Fibroblast of pulmonary artery (primary cell): ENCODE data around the gene RBP3.

Source experiments
- DNase-seq: peaks from one replicate; pipeline ENCODE4 v3.0.0-alpha.2; 2010; ENCODE audit warnings: low read depth
- H3K4me3 ChIP-seq: replicated peaks from 2 replicates; pipeline ENCODE4 v1.5.1; 2011; ENCODE audit warnings: low read depth, mild to moderate bottlenecking, control low read depth, low read length, moderate library complexity
- CTCF ChIP-seq: IDR thresholded peaks from 2 replicates; pipeline ENCODE4 v1.5.1; 2011; ENCODE audit warnings: mild to moderate bottlenecking, control low read depth, low read length, inconsistent platforms; ENCODE audit errors: missing control alignments

The RBP3 gene

GRCh38 chr10:47322300-47323061 is 25.7 kb upstream of the RBP3 start, which contains the start of gene GDF2:
GDF2 (plus strand) TSS chr10:47322454; CDS start chr10:47322669, 215 bp downstream.
- TF ChIP-seq CTCF = no peak
- DNase-seq = no peak
- no peak within 1 kb of the TSS for H3K4me3 ChIP-seq

DNA sequence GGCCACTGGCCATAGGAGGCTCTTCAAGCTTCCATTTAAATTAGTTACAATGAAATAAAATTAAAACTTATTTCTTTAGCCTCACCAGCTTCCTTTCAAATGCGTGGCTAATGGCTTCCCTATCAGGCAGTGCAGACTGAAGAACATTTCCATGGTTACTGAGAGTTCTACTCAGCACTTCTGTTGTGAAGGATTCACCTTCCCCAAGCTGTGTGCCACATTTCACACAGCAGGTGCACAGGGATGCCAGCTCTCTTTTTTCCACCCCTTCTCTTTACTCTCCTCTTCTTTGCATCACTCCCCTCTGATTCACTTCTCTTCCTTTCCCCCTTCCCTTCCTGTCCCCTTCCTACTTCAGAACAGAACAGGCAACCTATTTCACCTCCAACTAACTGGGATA is 25.1 kb upstream of the RBP3 start:
- no peak for TF ChIP-seq CTCF
- DNase-seq = no peak
- H3K4me3 ChIP-seq = no peak overlapping the region

GRCh38 chr10:47323636-47324296 is 24.4 kb upstream of the RBP3 start:
- no peak for DNase-seq
- no peak overlapping the region for H3K4me3 ChIP-seq
- no peak for TF ChIP-seq CTCF

DNA sequence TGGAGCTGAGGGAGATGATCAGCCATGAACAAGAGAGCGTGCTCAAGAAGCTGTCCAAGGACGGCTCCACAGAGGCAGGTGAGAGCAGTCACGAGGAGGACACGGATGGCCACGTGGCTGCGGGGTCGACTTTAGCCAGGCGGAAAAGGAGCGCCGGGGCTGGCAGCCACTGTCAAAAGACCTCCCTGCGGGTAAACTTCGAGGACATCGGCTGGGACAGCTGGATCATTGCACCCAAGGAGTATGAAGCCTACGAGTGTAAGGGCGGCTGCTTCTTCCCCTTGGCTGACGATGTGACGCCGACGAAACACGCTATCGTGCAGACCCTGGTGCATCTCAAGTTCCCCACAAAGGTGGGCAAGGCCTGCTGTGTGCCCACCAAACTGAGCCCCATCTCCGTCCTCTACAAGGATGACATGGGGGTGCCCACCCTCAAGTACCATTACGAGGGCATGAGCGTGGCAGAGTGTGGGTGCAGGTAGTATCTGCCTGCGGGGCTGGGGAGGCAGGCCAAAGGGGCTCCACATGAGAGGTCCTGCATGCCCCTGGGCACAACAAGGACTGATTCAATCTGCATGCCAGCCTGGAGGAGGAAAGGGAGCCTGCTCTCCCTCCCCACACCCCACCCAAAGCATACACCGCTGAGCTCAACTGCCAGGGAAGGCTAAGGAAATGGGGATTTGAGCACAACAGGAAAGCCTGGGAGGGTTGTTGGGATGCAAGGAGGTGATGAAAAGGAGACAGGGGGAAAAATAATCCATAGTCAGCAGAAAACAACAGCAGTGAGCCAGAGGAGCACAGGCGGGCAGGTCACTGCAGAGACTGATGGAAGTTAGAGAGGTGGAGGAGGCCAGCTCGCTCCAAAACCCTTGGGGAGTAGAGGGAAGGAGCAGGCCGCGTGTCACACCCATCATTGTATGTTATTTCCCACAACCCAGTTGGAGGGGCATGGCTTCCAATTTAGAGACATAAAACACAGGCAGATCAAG is 22.6 kb upstream of the RBP3 start:
- no peak for DNase-seq
- no peak for TF ChIP-seq CTCF
- H3K4me3 ChIP-seq = no peak overlapping the region

- no peak for TF ChIP-seq CTCF
- DNase-seq = no peak
These were observed 21.7 kb upstream of the RBP3 start for GRCh38 chr10:47326306-47326926.

DNA sequence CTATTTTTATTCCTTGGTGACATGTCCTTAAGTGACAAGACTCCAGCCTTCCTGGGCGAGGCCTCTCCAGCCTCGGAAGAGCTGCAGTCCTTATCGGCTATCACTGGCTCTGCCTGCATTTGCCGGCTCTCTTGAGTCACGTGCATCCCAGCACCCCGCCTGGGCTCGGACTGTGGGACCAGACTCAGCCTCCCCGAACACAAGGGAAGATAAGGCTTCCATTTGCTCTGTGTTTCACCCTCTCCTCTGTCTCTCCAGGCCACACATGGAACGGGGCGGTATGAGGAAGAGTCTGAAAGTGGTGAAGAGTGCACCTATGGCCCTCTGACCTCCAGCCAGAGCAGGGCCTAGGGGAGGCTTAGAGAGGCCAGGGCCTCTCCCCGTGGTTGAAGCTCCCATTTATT is 21.2 kb upstream of the RBP3 start:
- no peak for DNase-seq
- no peak for TF ChIP-seq CTCF
- no peak overlapping the region for H3K4me3 ChIP-seq

More at GRCh38 chr10:47326306-47326926, 21.7 kb upstream of the RBP3 start:
- H3K4me3 ChIP-seq = no peak overlapping the region
